Activated CD8-positive, alpha-beta T cell treated with anti-CD3 and anti-CD28 coated beads for 36 hours (primary cell): ENCODE data around the gene ZNF195. TPM values are rescaled to one million over a fixed set of nuclear protein-coding genes. Genes with fewer than 3 reads are reported as not detected.
"Not testable (repeated sequence)": the region's sequence is repeated elsewhere in the genome, so short reads cannot be mapped to it uniquely, and the experiment has no call there.

Experiments used
- ATAC-seq: fragments of 200-7000 bp; cut with Tn5 transposase; one replicate; pipeline ENCODE4 v1.10.0; 2021; ENCODE audit warnings: mild to moderate bottlenecking, moderate library complexity
- CTCF ChIA-PET: fragments of 350-600 bp; sonication (Branson Sonifier 250); formaldehyde crosslinking; loops from one replicate; lab custom pipeline; 2021; ENCODE audit warnings: antibody characterized with exemption; lab: Charles Lee
- POLR2A ChIA-PET: fragments of 350-600 bp; sonication (Branson Sonifier 250); formaldehyde crosslinking; loops from one replicate; lab custom pipeline; 2021; ENCODE audit warnings: antibody characterized with exemption; lab: Charles Lee
- DNase-seq: peaks from one replicate; pipeline ENCODE4 v3.0.0-alpha.2; 2020
- H3K27ac Mint-ChIP-seq: one replicate; pipeline ENCODE4 v1.8.0; 2021; ENCODE audit warnings: mild to moderate bottlenecking, mixed read lengths
- H3K27me3 Mint-ChIP-seq: one replicate; pipeline ENCODE4 v1.8.0; 2021; ENCODE audit warnings: mixed read lengths
- H3K36me3 Mint-ChIP-seq: one replicate; pipeline ENCODE4 v1.8.0; 2021; ENCODE audit warnings: low read depth, mixed read lengths
- H3K4me1 Mint-ChIP-seq: one replicate; pipeline ENCODE4 v1.8.0; 2021; ENCODE audit warnings: low read depth, mixed read lengths
- H3K4me3 Mint-ChIP-seq: one replicate; pipeline ENCODE4 v1.8.0; 2021; ENCODE audit warnings: mild to moderate bottlenecking, moderate library complexity, mixed read lengths
- H3K9me3 Mint-ChIP-seq: one replicate; pipeline ENCODE4 v1.8.0; 2021; ENCODE audit warnings: mixed read lengths
- intact Hi-C: fragments of 100-400 bp; cut with micrococcal nuclease; formaldehyde crosslinking; loops from one replicate; pipeline ENCODE4 v1.10.0; 2022
- total RNA-seq, 2 experiments: library from RNA; stranded (reverse); gene quantifications; one replicate each; pipeline ENCODE4 v1.2.3, GENCODE V29; 2021

The ZNF195 gene
- total RNA-seq, 2 experiments from 2014 or later: 34.3 to 37.6 TPM

GRCh38 chr11:3328503-3328902, 50.4 kb downstream of the ZNF195 start:
- CTCF ChIA-PET, H3K27me3 Mint-ChIP-seq, H3K27ac Mint-ChIP-seq, H3K36me3 Mint-ChIP-seq, intact Hi-C loops, H3K4me3 Mint-ChIP-seq, H3K9me3 Mint-ChIP-seq, ATAC-seq, H3K4me1 Mint-ChIP-seq, POLR2A ChIA-PET, DNase-seq: not testable (repeated sequence)

- H3K4me1 Mint-ChIP-seq, POLR2A ChIA-PET, H3K9me3 Mint-ChIP-seq, H3K27me3 Mint-ChIP-seq, H3K36me3 Mint-ChIP-seq, H3K4me3 Mint-ChIP-seq, DNase-seq, CTCF ChIA-PET, H3K27ac Mint-ChIP-seq, ATAC-seq, intact Hi-C loops: not testable (repeated sequence)
Measured at GRCh38 chr11:3326450-3326849, 52.5 kb downstream of the ZNF195 start.

- POLR2A ChIA-PET, H3K27me3 Mint-ChIP-seq, H3K36me3 Mint-ChIP-seq, DNase-seq, intact Hi-C loops, H3K4me3 Mint-ChIP-seq, H3K4me1 Mint-ChIP-seq, H3K9me3 Mint-ChIP-seq, H3K27ac Mint-ChIP-seq, CTCF ChIA-PET: not testable (repeated sequence)
- ATAC-seq: peak; percentile 86
Measured at GRCh38 chr11:3324724-3325123, 54.2 kb downstream of the ZNF195 start.

Other genes with a start within 250 kb of the ZNF195 start
- gene OSBPL5, start 213.8 kb downstream of the ZNF195 start, total RNA-seq: 1 to 10 TPM; 4.8 to 5.9 TPM
- not detected for gene MRGPRG, start 160.3 kb downstream of the ZNF195 start, total RNA-seq
- not detected for gene MRGPRE, start 146.7 kb downstream of the ZNF195 start, total RNA-seq